ENCODE results near the gene KDM4C. TPM values are rescaled to one million over a fixed set of nuclear protein-coding genes. Genes with fewer than 3 reads are reported as not detected.

The KDM4C gene
- total and polyA plus RNA-seq, 7 donors = 16.4 to 33.5 (median 28.8) TPM

DNA sequence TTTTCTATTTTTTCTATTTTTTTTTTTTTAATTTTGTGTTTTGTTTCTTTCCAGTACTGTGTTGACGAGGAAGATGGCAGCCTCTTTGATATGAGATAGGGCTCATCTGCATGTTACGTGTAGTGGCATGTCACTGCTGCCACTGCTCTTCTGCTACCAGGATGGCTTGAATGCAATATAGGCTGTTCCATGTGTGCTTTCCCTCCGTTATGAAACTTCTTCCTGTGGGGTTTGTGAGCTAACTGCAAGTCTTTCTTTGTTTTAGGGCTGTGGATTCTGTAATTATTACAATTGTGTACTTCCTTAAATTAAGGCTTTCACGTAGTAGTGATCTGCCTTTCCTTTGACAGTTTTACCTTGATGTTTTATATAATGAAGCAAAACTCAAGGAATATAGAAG, 184.6 kb downstream of the KDM4C start:
- H3K27ac ChIP-seq = no peak overlapping the region
- TF ChIP-seq EP300 (IDR thresholded peaks at IDR 0.05) = no peak
- TF ChIP-seq, protein P1, sequence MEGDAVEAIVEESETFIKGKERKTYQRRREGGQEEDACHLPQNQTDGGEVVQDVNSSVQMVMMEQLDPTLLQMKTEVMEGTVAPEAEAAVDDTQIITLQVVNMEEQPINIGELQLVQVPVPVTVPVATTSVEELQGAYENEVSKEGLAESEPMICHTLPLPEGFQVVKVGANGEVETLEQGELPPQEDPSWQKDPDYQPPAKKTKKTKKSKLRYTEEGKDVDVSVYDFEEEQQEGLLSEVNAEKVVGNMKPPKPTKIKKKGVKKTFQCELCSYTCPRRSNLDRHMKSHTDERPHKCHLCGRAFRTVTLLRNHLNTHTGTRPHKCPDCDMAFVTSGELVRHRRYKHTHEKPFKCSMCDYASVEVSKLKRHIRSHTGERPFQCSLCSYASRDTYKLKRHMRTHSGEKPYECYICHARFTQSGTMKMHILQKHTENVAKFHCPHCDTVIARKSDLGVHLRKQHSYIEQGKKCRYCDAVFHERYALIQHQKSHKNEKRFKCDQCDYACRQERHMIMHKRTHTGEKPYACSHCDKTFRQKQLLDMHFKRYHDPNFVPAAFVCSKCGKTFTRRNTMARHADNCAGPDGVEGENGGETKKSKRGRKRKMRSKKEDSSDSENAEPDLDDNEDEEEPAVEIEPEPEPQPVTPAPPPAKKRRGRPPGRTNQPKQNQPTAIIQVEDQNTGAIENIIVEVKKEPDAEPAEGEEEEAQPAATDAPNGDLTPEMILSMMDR (IDR thresholded peaks at IDR 0.05) = no peak
- no peak for TF ChIP-seq POLR2A (IDR thresholded peaks at IDR 0.05)
- TF ChIP-seq POLR2AphosphoS5 (IDR thresholded peaks at IDR 0.05) = no peak
- H3K4me3 ChIP-seq = no peak overlapping the region
- WGBS, 2 donors = 84 to 86% methylated on average over 4 of the region's 4 CpGs
- intact Hi-C loops (cut with DNase I) = no loop called here
- DNase-seq = no peak
- peaks cover 0 to 32% (median 21%) of the 10 kb centered on the region in 4 donors for H3K4me1 ChIP-seq
- H3K27me3 ChIP-seq = no peaks in the 10 kb centered on the region
- no peaks in the 10 kb centered on the region for H3K36me3 ChIP-seq
- H3K9me3 ChIP-seq = no peaks in the 10 kb centered on the region

DNA sequence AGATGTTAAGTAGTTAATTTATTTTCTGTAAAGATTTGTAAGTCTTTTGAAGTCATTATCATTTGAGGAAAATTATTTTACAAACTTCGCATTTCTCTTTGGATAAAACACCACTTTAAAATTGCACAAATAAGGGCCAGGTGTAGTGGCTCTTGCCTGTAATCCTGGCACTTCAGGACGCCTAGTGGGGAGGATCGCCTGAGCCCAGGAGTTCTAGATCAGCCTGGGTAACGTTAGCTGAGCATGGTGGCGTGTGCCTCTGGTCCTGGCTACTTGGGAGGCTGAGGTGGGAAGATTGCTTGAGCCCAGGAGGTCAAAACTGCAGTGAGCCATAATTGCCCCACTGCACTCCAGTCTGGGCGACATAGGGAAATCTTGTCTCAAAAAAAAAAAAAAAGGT, 185.5 kb downstream of the KDM4C start:
- H3K27ac ChIP-seq = no peak overlapping the region
- no peaks in the 10 kb centered on the region for H3K36me3 ChIP-seq
- no peaks in the 10 kb centered on the region for H3K27me3 ChIP-seq
- no peak overlapping the region for H3K4me3 ChIP-seq
- WGBS, 2 donors = 94 to 97% methylated on average over 6 of the region's 6 CpGs
- no peak for DNase-seq
- H3K9me3 ChIP-seq = no peaks in the 10 kb centered on the region
- intact Hi-C loops (cut with DNase I) = no loop called here
- peaks cover 0 to 23% (median 15%) of the 10 kb centered on the region in 4 donors for H3K4me1 ChIP-seq
- TF ChIP-seq POLR2A (IDR thresholded peaks at IDR 0.05) (no peak), EP300 (IDR thresholded peaks at IDR 0.05) (no peak), POLR2AphosphoS5 (IDR thresholded peaks at IDR 0.05) (no peak)
- TF ChIP-seq, protein P1 (IDR thresholded peaks at IDR 0.05) = no peak

DNA sequence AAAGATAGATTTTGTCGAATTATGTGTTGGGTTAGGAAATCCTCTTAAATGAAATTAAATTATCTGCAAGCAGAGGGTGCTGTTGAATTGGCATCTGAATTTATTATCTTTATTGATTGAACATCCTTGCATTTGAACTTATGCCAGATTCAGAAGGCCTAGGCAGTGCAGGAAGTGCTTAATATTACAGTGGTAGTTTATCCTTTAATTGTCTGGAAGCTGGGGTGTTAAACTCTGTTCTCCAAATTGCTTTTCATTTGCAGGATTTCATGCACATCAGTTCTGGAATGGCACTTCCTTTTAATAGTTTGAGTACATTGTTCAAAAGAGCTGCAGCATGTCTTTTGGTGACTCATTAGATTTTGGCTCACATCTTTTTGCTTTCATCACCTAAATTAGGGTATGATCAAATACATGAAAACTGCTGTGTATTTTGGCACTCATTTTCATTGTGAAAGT, 186.3 kb downstream of the KDM4C start:
- Histone ChIP-seq H3K27ac (no peak overlapping the region), H3K9me3 (no peaks in the 10 kb centered on the region), H3K27me3 (no peaks in the 10 kb centered on the region), H3K36me3 (no peaks in the 10 kb centered on the region), H3K4me1 (peaks cover 0 to 15% (median 8%) of the 10 kb centered on the region in 4 donors), H3K4me3 (no peak overlapping the region)
- DNase-seq = no peak
- intact Hi-C loops (cut with DNase I) = no loop called here
- TF ChIP-seq, protein P1 (IDR thresholded peaks at IDR 0.05) = no peak
- TF ChIP-seq POLR2AphosphoS5 (IDR thresholded peaks at IDR 0.05) (no peak), POLR2A (IDR thresholded peaks at IDR 0.05) (no peak), EP300 (IDR thresholded peaks at IDR 0.05) (no peak)
- WGBS, 2 donors = 67 to 76% methylated on average over 1 of the region's 1 CpG

DNA sequence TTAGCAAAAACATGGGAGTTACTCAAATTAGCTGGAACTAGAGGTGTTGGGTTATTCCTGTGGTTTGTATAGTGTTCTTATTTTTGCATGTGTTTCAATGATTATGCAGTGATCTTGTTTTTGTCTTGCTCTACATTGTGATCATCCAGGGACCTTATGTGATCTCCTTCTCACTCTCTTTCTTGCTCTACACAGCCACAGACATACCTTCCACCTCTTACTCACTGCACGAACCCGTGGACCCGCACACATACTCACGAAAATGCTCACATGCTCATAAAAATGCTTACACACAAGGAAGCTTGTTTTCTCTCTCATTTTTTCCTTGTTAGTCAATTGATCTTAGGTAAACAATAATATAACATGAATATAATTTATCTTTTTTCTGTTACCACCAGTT, 187.1 kb downstream of the KDM4C start:
- Histone ChIP-seq H3K27ac (no peak overlapping the region), H3K36me3 (no peaks in the 10 kb centered on the region), H3K9me3 (no peaks in the 10 kb centered on the region), H3K4me3 (no peak overlapping the region), H3K4me1 (peaks cover 0 to 15% (median 7%) of the 10 kb centered on the region in 4 donors), H3K27me3 (no peaks in the 10 kb centered on the region)
- no peak for DNase-seq
- WGBS, 2 donors = 69 to 85% methylated on average over 4 of the region's 4 CpGs
- TF ChIP-seq EP300 (IDR thresholded peaks at IDR 0.05) (no peak), POLR2A (IDR thresholded peaks at IDR 0.05) (no peak), POLR2AphosphoS5 (IDR thresholded peaks at IDR 0.05) (no peak)
- TF ChIP-seq, protein P1 (IDR thresholded peaks at IDR 0.05) = no peak
- intact Hi-C loops (cut with DNase I) = no loop called here

DNA sequence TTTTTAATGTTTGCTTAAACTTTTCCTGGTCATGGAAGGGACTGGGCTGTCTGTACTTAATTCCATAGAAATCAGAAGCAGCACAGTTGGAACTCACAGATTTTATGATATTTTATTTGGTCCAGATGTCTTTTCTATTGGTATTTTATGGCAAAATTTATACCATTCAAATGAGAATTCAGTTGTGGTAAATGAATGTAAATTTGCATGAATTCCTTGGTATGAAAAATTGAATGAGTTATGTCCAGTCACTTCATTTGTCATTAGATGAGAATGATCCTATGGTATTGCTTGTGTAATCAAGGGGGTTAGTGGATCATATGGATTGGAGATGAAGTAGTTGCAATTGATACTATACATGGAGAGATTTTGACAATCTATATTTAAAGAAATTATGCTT, 188.0 kb downstream of the KDM4C start:
- Histone ChIP-seq H3K9me3 (no peaks in the 10 kb centered on the region), H3K36me3 (no peaks in the 10 kb centered on the region), H3K27me3 (no peaks in the 10 kb centered on the region), H3K4me1 (peaks cover 0 to 15% (median 7%) of the 10 kb centered on the region in 4 donors), H3K27ac (no peak overlapping the region), H3K4me3 (no peak overlapping the region)
- intact Hi-C loops (cut with DNase I) = no loop called here
- no peak for DNase-seq
- TF ChIP-seq EP300 (IDR thresholded peaks at IDR 0.05) (no peak), POLR2AphosphoS5 (IDR thresholded peaks at IDR 0.05) (no peak), POLR2A (IDR thresholded peaks at IDR 0.05) (no peak)
- TF ChIP-seq, protein P1 (IDR thresholded peaks at IDR 0.05) = no peak

All from sigmoid colon (tissue), 7 donors.